ENCODE data around the gene SEMA3A.

Gene SEMA3A

DNA sequence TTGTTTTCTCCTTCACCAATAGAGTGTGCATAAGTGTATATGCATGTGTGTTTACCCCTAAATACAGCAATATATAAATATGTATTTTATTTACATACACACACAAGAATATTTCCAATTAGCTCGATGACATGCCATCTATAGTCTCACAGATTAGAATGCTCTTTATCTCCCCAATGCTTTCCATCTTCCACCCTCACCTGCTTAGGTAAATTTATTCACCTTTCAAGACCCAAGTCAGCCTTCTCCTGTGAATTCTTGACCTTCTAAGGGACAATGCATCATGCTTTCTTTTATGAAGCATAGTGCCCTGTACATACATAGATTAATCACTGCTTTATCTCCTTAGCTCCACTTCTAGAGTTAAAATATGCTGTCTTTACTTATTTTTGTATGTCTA is 49.7 kb downstream of the SEMA3A start:
- DNase-seq (ENCODE audit: low read depth in 1 of 2, low spot score in 1 of 2) = no peak
- no peak overlapping the region for H3K27ac ChIP-seq (replicated peaks)
- H3K4me3 ChIP-seq (replicated peaks; ENCODE audit: insufficient read depth, low read length) = no peak overlapping the region
- TF ChIP-seq GABPA (IDR thresholded peaks at IDR 0.05; ENCODE audit: low read depth) (no peak), POLR2AphosphoS5 (IDR thresholded peaks at IDR 0.05; ENCODE audit: low read depth) (no peak), SPI1 (IDR thresholded peaks at IDR 0.05; ENCODE audit: borderline replicate concordance, low read depth) (no peak)
- TF ChIP-seq, protein P1, sequence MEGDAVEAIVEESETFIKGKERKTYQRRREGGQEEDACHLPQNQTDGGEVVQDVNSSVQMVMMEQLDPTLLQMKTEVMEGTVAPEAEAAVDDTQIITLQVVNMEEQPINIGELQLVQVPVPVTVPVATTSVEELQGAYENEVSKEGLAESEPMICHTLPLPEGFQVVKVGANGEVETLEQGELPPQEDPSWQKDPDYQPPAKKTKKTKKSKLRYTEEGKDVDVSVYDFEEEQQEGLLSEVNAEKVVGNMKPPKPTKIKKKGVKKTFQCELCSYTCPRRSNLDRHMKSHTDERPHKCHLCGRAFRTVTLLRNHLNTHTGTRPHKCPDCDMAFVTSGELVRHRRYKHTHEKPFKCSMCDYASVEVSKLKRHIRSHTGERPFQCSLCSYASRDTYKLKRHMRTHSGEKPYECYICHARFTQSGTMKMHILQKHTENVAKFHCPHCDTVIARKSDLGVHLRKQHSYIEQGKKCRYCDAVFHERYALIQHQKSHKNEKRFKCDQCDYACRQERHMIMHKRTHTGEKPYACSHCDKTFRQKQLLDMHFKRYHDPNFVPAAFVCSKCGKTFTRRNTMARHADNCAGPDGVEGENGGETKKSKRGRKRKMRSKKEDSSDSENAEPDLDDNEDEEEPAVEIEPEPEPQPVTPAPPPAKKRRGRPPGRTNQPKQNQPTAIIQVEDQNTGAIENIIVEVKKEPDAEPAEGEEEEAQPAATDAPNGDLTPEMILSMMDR (IDR thresholded peaks at IDR 0.05; ENCODE audit: insufficient read depth, low read length) = no peak
- TF ChIP-seq, protein P2, sequence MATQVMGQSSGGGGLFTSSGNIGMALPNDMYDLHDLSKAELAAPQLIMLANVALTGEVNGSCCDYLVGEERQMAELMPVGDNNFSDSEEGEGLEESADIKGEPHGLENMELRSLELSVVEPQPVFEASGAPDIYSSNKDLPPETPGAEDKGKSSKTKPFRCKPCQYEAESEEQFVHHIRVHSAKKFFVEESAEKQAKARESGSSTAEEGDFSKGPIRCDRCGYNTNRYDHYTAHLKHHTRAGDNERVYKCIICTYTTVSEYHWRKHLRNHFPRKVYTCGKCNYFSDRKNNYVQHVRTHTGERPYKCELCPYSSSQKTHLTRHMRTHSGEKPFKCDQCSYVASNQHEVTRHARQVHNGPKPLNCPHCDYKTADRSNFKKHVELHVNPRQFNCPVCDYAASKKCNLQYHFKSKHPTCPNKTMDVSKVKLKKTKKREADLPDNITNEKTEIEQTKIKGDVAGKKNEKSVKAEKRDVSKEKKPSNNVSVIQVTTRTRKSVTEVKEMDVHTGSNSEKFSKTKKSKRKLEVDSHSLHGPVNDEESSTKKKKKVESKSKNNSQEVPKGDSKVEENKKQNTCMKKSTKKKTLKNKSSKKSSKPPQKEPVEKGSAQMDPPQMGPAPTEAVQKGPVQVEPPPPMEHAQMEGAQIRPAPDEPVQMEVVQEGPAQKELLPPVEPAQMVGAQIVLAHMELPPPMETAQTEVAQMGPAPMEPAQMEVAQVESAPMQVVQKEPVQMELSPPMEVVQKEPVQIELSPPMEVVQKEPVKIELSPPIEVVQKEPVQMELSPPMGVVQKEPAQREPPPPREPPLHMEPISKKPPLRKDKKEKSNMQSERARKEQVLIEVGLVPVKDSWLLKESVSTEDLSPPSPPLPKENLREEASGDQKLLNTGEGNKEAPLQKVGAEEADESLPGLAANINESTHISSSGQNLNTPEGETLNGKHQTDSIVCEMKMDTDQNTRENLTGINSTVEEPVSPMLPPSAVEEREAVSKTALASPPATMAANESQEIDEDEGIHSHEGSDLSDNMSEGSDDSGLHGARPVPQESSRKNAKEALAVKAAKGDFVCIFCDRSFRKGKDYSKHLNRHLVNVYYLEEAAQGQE (IDR thresholded peaks at IDR 0.05; ENCODE audit: insufficient replicate concordance, low read depth) = no peak
- no peaks in the 10 kb centered on the region for H3K27me3 ChIP-seq (ENCODE audit: insufficient read depth, poor library complexity, severe bottlenecking)

DNA sequence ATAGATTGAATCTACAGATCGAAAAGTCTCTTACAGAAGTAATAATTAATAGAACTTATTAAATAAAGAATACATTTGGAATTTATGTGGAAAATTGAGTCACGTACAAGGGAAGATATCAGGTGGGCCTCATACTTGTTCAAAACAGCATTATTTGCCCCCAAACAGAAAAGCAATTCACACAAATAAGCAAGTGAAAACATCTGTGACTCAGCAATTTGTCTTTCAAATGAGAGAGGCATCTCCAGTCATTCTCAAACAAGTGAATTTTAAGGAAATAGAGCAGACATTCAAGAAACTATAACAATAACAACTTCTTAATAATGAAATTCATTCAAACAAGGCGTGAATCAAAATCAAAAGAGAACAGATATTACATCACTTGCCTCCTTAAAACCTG is 50.1 kb downstream of the SEMA3A start:
- TF ChIP-seq, protein P2 (IDR thresholded peaks at IDR 0.05; ENCODE audit: insufficient replicate concordance, low read depth) = no peak
- TF ChIP-seq SPI1 (IDR thresholded peaks at IDR 0.05; ENCODE audit: borderline replicate concordance, low read depth) (no peak), GABPA (IDR thresholded peaks at IDR 0.05; ENCODE audit: low read depth) (no peak), POLR2AphosphoS5 (IDR thresholded peaks at IDR 0.05; ENCODE audit: low read depth) (no peak)
- TF ChIP-seq, protein P1 (IDR thresholded peaks at IDR 0.05; ENCODE audit: insufficient read depth, low read length) = no peak
- no peak for DNase-seq (ENCODE audit: low read depth in 1 of 2, low spot score in 1 of 2)
- Histone ChIP-seq H3K27ac (replicated peaks) (no peak overlapping the region), H3K27me3 (ENCODE audit: insufficient read depth, poor library complexity, severe bottlenecking) (no peaks in the 10 kb centered on the region), H3K4me3 (replicated peaks; ENCODE audit: insufficient read depth, low read length) (no peak overlapping the region)

DNA sequence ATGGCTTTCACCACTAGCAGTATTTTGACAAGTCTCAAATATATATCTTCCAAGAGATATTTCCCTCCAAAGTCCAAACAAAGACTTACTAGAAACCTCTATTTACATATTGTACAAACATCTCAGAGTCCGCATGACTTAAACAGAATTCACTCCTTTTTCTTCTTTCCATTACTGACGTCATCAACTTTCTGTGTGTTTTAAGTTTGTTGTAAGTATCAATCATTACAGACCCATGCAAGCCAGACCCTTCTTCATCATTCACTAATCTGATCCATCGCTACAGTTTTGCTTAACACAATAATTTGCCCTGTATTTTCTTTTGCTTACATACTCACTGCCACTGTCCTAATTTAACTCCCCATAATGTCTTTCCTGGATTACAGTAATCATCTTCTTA is 51.9 kb downstream of the SEMA3A start:
- DNase-seq (ENCODE audit: low read depth in 1 of 2, low spot score in 1 of 2) = no peak
- TF ChIP-seq, protein P1 (IDR thresholded peaks at IDR 0.05; ENCODE audit: insufficient read depth, low read length) = no peak
- no peak for TF ChIP-seq POLR2AphosphoS5 (IDR thresholded peaks at IDR 0.05; ENCODE audit: low read depth)
- TF ChIP-seq SPI1 (IDR thresholded peaks at IDR 0.05; ENCODE audit: borderline replicate concordance, low read depth) = no peak
- TF ChIP-seq, protein P2 (IDR thresholded peaks at IDR 0.05; ENCODE audit: insufficient replicate concordance, low read depth) = no peak
- TF ChIP-seq GABPA (IDR thresholded peaks at IDR 0.05; ENCODE audit: low read depth) = no peak
- Histone ChIP-seq H3K27me3 (ENCODE audit: insufficient read depth, poor library complexity, severe bottlenecking) (no peaks in the 10 kb centered on the region), H3K27ac (replicated peaks) (no peak overlapping the region), H3K4me3 (replicated peaks; ENCODE audit: insufficient read depth, low read length) (no peak overlapping the region)
